Measurements from ENCODE around the gene WNK4. TPM values are rescaled to one million over a fixed set of nuclear protein-coding genes. Genes with fewer than 3 reads are reported as not detected.

The WNK4 gene
- total RNA-seq, 2 experiments from 2014 or later = 0.10 to 0.15 TPM

- no peaks in the 10 kb centered on the region for H3K9me3 Mint-ChIP-seq
- peak overlapping the region; percentile 14 for H3K27ac Mint-ChIP-seq
- peak; percentile 83 for DNase-seq
- H3K36me3 Mint-ChIP-seq = peaks cover 32% of the 10 kb centered on the region
- ChIA-PET POLR2A (interaction anchor here (0.6 to 2.5 kb wide), 6 partner anchors 10 to 279 kb away, joined by 3 to 12 read pairs (median 3); partner anchors contain the start of genes BRCA1 and RPL27), CTCF (interaction anchor here (0.7 to 5.0 kb wide), 7 partner anchors 13 to 152 kb away, joined by 3 to 25 read pairs (median 6); partner anchors contain the start of genes BECN1, PSME3 and RPL27)
- H3K27me3 Mint-ChIP-seq = no peaks in the 10 kb centered on the region
- intact Hi-C loops (cut with micrococcal nuclease) = loop anchor here (5.0 kb wide), 1 partner anchor 136 kb away; the partner anchor contains the start of genes PTGES3L and RUNDC1
- no peak overlapping the region for H3K4me3 Mint-ChIP-seq
- peaks cover 16% of the 10 kb centered on the region for H3K4me1 Mint-ChIP-seq (ENCODE audit: low read depth)
Observed at GRCh38 chr17:42845918-42846593, 65.6 kb downstream of the WNK4 start.

Small RNA genes within 50 kb of the gene (microRNA-seq; reads per million reads assigned to microRNA genes)
- gene MIR6781 (ENCODE audit: borderline microRNAs expressed, borderline number of aligned reads, borderline replicate concordance) = 3.9 reads per million, percentile 5 among the genes with 10 or more reads in this experiment

Other genes starting within 250 kb of the WNK4 start
- gene NAGLU, start 244.4 kb upstream of the WNK4 start, total RNA-seq = 10 to 100 TPM; 12.2 to 13.9 TPM
- gene HSD17B1, start 227.7 kb upstream of the WNK4 start, total RNA-seq = under 1 TPM; 0.44 to 0.52 TPM
- gene COASY, start 218.5 kb upstream of the WNK4 start, total RNA-seq = 100 to 1,000 TPM in 1 of 2 experiments, 10 to 100 TPM in 1; 92.8 to 103 TPM
- gene MLX, start 213.5 kb upstream of the WNK4 start, total RNA-seq = 10 to 100 TPM; 38.4 to 39.7 TPM
- 10 to 100 TPM; 26.4 to 29.4 TPM for gene PSMC3IP, start 202.9 kb upstream of the WNK4 start, total RNA-seq
- gene RETREG3, start 171.2 kb upstream of the WNK4 start, total RNA-seq = 10 to 100 TPM; 33.7 to 35.3 TPM
- gene TUBG1, start 170.9 kb upstream of the WNK4 start, total RNA-seq = 100 to 1,000 TPM in 1 of 2 experiments, 10 to 100 TPM in 1; 92.6 to 101 TPM
- 10 to 100 TPM in 1 of 2 experiments, 1 to 10 TPM in 1; 9.3 to 10.1 TPM for gene TUBG2, start 121.3 kb upstream of the WNK4 start, total RNA-seq
- 1 to 10 TPM; 1.1 to 1.2 TPM for gene PLEKHH3, start 103.6 kb upstream of the WNK4 start, total RNA-seq
- under 1 TPM; 0.38 to 0.65 TPM for gene CCR10, start 98.8 kb upstream of the WNK4 start, total RNA-seq
- 1 to 10 TPM; 1.8 to 1.9 TPM for gene CNTNAP1, start 98.1 kb upstream of the WNK4 start, total RNA-seq
- gene EZH1, start 35.6 kb upstream of the WNK4 start, total RNA-seq = 10 to 100 TPM; 29.7 to 33.9 TPM
- gene RAMP2, start 19.4 kb upstream of the WNK4 start, total RNA-seq = not detected
- gene VPS25, start 7.2 kb upstream of the WNK4 start, total RNA-seq = 10 to 100 TPM; 57.5 to 58.6 TPM
- gene COA3, start 18.1 kb downstream of the WNK4 start, total RNA-seq = 10 to 100 TPM; 31.8 to 36.6 TPM
- gene CNTD1, start 18.3 kb downstream of the WNK4 start, total RNA-seq = not detected
- gene BECN1, start 43.7 kb downstream of the WNK4 start, total RNA-seq = 10 to 100 TPM; 72.7 to 77.4 TPM
- gene PSME3, start 52.8 kb downstream of the WNK4 start, total RNA-seq = 100 to 1,000 TPM; 111 to 116 TPM
- gene AOC2, start 64.0 kb downstream of the WNK4 start, total RNA-seq = 1 to 10 TPM; 1.7 to 2.0 TPM
- 1 to 10 TPM; 1.6 to 2.0 TPM for gene AOC3, start 70.6 kb downstream of the WNK4 start, total RNA-seq
- gene G6PC1, start 120.2 kb downstream of the WNK4 start, total RNA-seq = not detected
- gene AARSD1, start 183.8 kb downstream of the WNK4 start, total RNA-seq = 10 to 100 TPM; 38.7 to 43.1 TPM
- gene PTGES3L, start 199.5 kb downstream of the WNK4 start, total RNA-seq = under 1 TPM; 0.53 to 0.64 TPM
- gene RUNDC1, start 200.0 kb downstream of the WNK4 start, total RNA-seq = 10 to 100 TPM in 1 of 2 experiments, 1 to 10 TPM in 1; 10.0 to 11.5 TPM
- gene RPL27, start 217.8 kb downstream of the WNK4 start, total RNA-seq = 1,000 to 10,000 TPM; 1,552 to 1,589 TPM
- 10 to 100 TPM; 66.0 to 68.6 TPM for gene IFI35, start 226.2 kb downstream of the WNK4 start, total RNA-seq
- gene VAT1, start 241.8 kb downstream of the WNK4 start, total RNA-seq = 10 to 100 TPM; 45.3 to 49.6 TPM
- under 1 TPM in 1 of 2 experiments, not detected in 1; 0.07 TPM for gene RND2, start 244.6 kb downstream of the WNK4 start, total RNA-seq

Measured in activated CD4-positive, alpha-beta memory T cell treated with anti-CD3 and anti-CD28 coated beads for 36 hours (primary cell).